GM18519 (cell line): Measurements from ENCODE around the gene SLC7A5.
"Not testable (repeated sequence)": the region's sequence is repeated elsewhere in the genome, so short reads cannot be mapped to it uniquely, and the experiment has no call there.

Experiments used
- ATAC-seq: cut with Tn5 transposase; IDR thresholded peaks from one replicate; pipeline ENCODE4 v1.9.1; 2021; ENCODE audit warnings: mild to moderate bottlenecking, moderate library complexity; ENCODE audit not compliant: unreplicated experiment, low FRiP score

The SLC7A5 gene

GRCh38 chr16:87869061-87869878 is at the start of gene SLC7A5:
Gene SLC7A5 (minus strand): TSS chr16:87869507. CDS start chr16:87869422, 85 bp downstream.
- peak; percentile 41 for ATAC-seq

- no peak for ATAC-seq
Measured at GRCh38 chr16:87918338-87918737, 49.0 kb upstream of the SLC7A5 start.

- no peak for ATAC-seq
Measured at GRCh38 chr16:87917503-87917902, 48.2 kb upstream of the SLC7A5 start.

GRCh38 chr16:87914812-87915211 is 45.5 kb upstream of the SLC7A5 start:
- no peak for ATAC-seq

GRCh38 chr16:87914021-87914725 is 44.9 kb upstream of the SLC7A5 start:
- not testable (repeated sequence) for ATAC-seq

GRCh38 chr16:87912691-87913090 is 43.4 kb upstream of the SLC7A5 start:
- ATAC-seq, result not testable (repeated sequence)

- not testable (repeated sequence) for ATAC-seq
Measured at GRCh38 chr16:87911106-87911763, 41.9 kb upstream of the SLC7A5 start.

- ATAC-seq, result peak; percentile 76
Measured at GRCh38 chr16:87909203-87909935, 40.1 kb upstream of the SLC7A5 start.

- not testable (repeated sequence) for ATAC-seq
Measured at GRCh38 chr16:87908101-87908500, 38.8 kb upstream of the SLC7A5 start.

- ATAC-seq, result not testable (repeated sequence)
Measured at GRCh38 chr16:87905521-87905920, 36.2 kb upstream of the SLC7A5 start.

GRCh38 chr16:87904963-87905362 is 35.7 kb upstream of the SLC7A5 start:
- ATAC-seq, result not testable (repeated sequence)

GRCh38 chr16:87900489-87900888 is 31.2 kb upstream of the SLC7A5 start:
- ATAC-seq, result not testable (repeated sequence)

- ATAC-seq, result no peak
Measured at GRCh38 chr16:87897521-87898505, 28.5 kb upstream of the SLC7A5 start.

GRCh38 chr16:87896924-87897520 is 27.7 kb upstream of the SLC7A5 start:
- not testable (repeated sequence) for ATAC-seq

- ATAC-seq, result not testable (repeated sequence)
Measured at GRCh38 chr16:87896176-87896890, 27.0 kb upstream of the SLC7A5 start.

- ATAC-seq, result no peak
Measured at GRCh38 chr16:87895641-87896141, 26.4 kb upstream of the SLC7A5 start.

- ATAC-seq, result not testable (repeated sequence)
Measured at GRCh38 chr16:87894005-87894404, 24.7 kb upstream of the SLC7A5 start.

- ATAC-seq, result no peak
Measured at GRCh38 chr16:87891764-87892163, 22.5 kb upstream of the SLC7A5 start.
